B cell (primary cell): ENCODE measurements around the gene TRH. TPM values are rescaled to one million over a fixed set of nuclear protein-coding genes. Genes with fewer than 3 reads are reported as not detected.

ENCODE experiments used
- ATAC-seq: fragments of 200-7000 bp; cut with Tn5 transposase; one replicate; pipeline ENCODE4 v1.10.0; 2021; ENCODE audit warnings: low read depth, mild to moderate bottlenecking, moderate number of reproducible peaks, moderate library complexity
- CTCF ChIA-PET: fragments of 350-600 bp; sonication (Branson Sonifier 250); formaldehyde crosslinking; loops from one replicate; lab custom pipeline; 2021; ENCODE audit warnings: antibody characterized with exemption, inconsistent platforms; lab: Charles Lee
- POLR2A ChIA-PET: fragments of 350-600 bp; sonication (Branson Sonifier 250); formaldehyde crosslinking; loops from one replicate; lab custom pipeline; 2021; ENCODE audit warnings: antibody characterized with exemption; lab: Charles Lee
- DNase-seq: peaks from one replicate; pipeline ENCODE4 v3.0.0; 2013
- H2AFZ ChIP-seq: 2 replicates; pipeline ENCODE4 v1.6.1; 2012; ENCODE audit warnings: mild to moderate bottlenecking, low read depth, low read length; ENCODE audit not compliant: insufficient read depth, poor library complexity, severe bottlenecking
- H3K27ac ChIP-seq, 2 donors: 1 replicate in 1 of 2; 2 replicates in 1 of 2; pipeline ENCODE4 v1.5.1; 2012 to 2013; ENCODE audit warnings: low read length in 2 of 2, mild to moderate bottlenecking in 2 of 2, moderate library complexity in 1 of 2
- H3K27me3 ChIP-seq, 4 experiments: fragments of 200-600 bp in 1 of 4; sonication (generic) in 1 of 4; replicated peaks in 1 of 4; 1 replicate in 2 of 4; 2 replicates in 2 of 4; pipeline versions ENCODE4 v1.6.1 to v1.7.0; 2013 to 2016; ENCODE audit warnings: low read length in 3 of 4, mild to moderate bottlenecking in 2 of 4, mixed read lengths in 1 of 4, moderate library complexity in 1 of 4; ENCODE audit not compliant: insufficient read depth in 4 of 4, control insufficient read depth in 3 of 4; ENCODE audit errors: control extremely low read depth in 1 of 4
- H3K36me3 ChIP-seq, 2 experiments: replicated peaks in 1 of 2; 1 replicate in 1 of 2; 2 replicates in 1 of 2; pipeline versions ENCODE4 v1.6.1 to v1.7.1; 2013; ENCODE audit warnings: low read length in 1 of 2; ENCODE audit not compliant: insufficient read depth in 2 of 2, control insufficient read depth in 1 of 2; ENCODE audit errors: control extremely low read depth in 1 of 2, extremely low read depth in 1 of 2
- H3K4me1 ChIP-seq, 2 donors: fragments of 200-600 bp in 1 of 2; sonication (generic) in 1 of 2; 1 replicate in 1 of 2; 2 replicates in 1 of 2; pipeline versions ENCODE4 v1.5.1 to v1.6.1; 2013 to 2017; ENCODE audit warnings: low read length in 2 of 2; ENCODE audit not compliant: control insufficient read depth in 2 of 2, insufficient read depth in 2 of 2
- H3K4me2 ChIP-seq: replicated peaks from 2 replicates; pipeline ENCODE3; 2012; ENCODE audit warnings: mild to moderate bottlenecking, low read depth, low read length; ENCODE audit not compliant: poor library complexity, severe bottlenecking
- H3K4me3 ChIP-seq, 5 experiments: fragments of 200-600 bp in 1 of 5; sonication (generic) in 1 of 5; 1 replicate in 3 of 5; 2 replicates in 2 of 5; pipeline versions ENCODE4 v1.5.1 to v1.7.0; 2011 to 2016; ENCODE audit warnings: low read length in 4 of 5, mild to moderate bottlenecking in 4 of 5, low read depth in 2 of 5, control low read depth in 1 of 5, moderate library complexity in 1 of 5; ENCODE audit not compliant: insufficient read depth in 1 of 5; ENCODE audit errors: control extremely low read depth in 1 of 5, extremely low read depth in 1 of 5
- H3K79me2 ChIP-seq: fragments of 200-600 bp; sonication (generic); one replicate; pipeline ENCODE4 v1.6.0; 2016; ENCODE audit warnings: low read length; ENCODE audit not compliant: control insufficient read depth, insufficient read depth
- H3K9ac ChIP-seq: fragments of 200-600 bp; sonication (generic); 2 replicates; pipeline ENCODE4 v1.6.1; 2017; ENCODE audit warnings: mild to moderate bottlenecking, low read length, moderate library complexity
- H3K9me3 ChIP-seq, 3 donors: one replicate each; pipeline versions ENCODE4 v1.6.1 to v1.7.1; 2013; ENCODE audit warnings: low read length in 2 of 3; ENCODE audit not compliant: control insufficient read depth in 2 of 3, insufficient read depth in 1 of 3; ENCODE audit errors: control extremely low read depth in 1 of 3
- H4K20me1 ChIP-seq: 2 replicates; pipeline ENCODE4 v1.6.0; 2012; ENCODE audit warnings: mild to moderate bottlenecking, low read length; ENCODE audit not compliant: insufficient read depth, control insufficient read depth, poor library complexity, severe bottlenecking
- H3K27ac Mint-ChIP-seq: one replicate; pipeline ENCODE4 v1.8.0; 2021; ENCODE audit warnings: mixed read lengths
- H3K27me3 Mint-ChIP-seq: one replicate; pipeline ENCODE4 v1.8.0; 2021; ENCODE audit warnings: mixed read lengths
- H3K4me1 Mint-ChIP-seq: one replicate; pipeline ENCODE4 v1.8.0; 2021; ENCODE audit warnings: mixed read lengths
- H3K4me3 Mint-ChIP-seq: one replicate; pipeline ENCODE4 v1.8.0; 2021; ENCODE audit warnings: mixed read lengths
- H3K9me3 Mint-ChIP-seq: one replicate; pipeline ENCODE4 v1.8.0; 2022; ENCODE audit warnings: mixed read lengths; ENCODE audit not compliant: insufficient read depth
- EZH2 ChIP-seq: IDR thresholded peaks from 2 replicates; pipeline ENCODE4 v1.6.1; 2012; ENCODE audit warnings: borderline replicate concordance, low read depth, mild to moderate bottlenecking, moderate library complexity, low read length; ENCODE audit not compliant: insufficient read depth, poor library complexity, severe bottlenecking
- WGBS: methylation state at CpG from one replicate; pipeline ENCODE4 v1.1.5; 2013; ENCODE audit warnings: missing lambda C conversion rate; ENCODE audit not compliant: insufficient coverage; 5-methylcytosine and 5-hydroxymethylcytosine counted together
- intact Hi-C: fragments of 100-400 bp; cut with micrococcal nuclease; formaldehyde crosslinking; loops from one replicate; pipeline ENCODE4 v1.10.0; 2022
- polyA plus RNA-seq: library from polyadenylated mRNA; depleted of rRNA; stranded (reverse); fragments of >200 nt; gene quantifications from 2 replicates; pipeline ENCODE4 v1.2.3, GENCODE V29; 2012
- total RNA-seq, 2 donors: library from RNA; stranded (reverse); fragments of 120-200 nt in 1 of 2; gene quantifications; 1 replicate in 1 of 2; 2 replicates in 1 of 2; pipeline versions ENCODE4 v1.2.3 to v1.2.4, GENCODE V29; 2013 to 2022
- TF ChIP-seq, protein P1 (sequence below): fragments of 200-600 bp; IDR thresholded peaks from one replicate; pipeline ENCODE4 v1.8.0; 2022; ENCODE audit warnings: antibody characterized with exemption, mild to moderate bottlenecking

TRH gene
- total and polyA plus RNA-seq, 2 donors (not counting 1 experiment from before 2014, with no cell fraction given): not detected

DNA sequence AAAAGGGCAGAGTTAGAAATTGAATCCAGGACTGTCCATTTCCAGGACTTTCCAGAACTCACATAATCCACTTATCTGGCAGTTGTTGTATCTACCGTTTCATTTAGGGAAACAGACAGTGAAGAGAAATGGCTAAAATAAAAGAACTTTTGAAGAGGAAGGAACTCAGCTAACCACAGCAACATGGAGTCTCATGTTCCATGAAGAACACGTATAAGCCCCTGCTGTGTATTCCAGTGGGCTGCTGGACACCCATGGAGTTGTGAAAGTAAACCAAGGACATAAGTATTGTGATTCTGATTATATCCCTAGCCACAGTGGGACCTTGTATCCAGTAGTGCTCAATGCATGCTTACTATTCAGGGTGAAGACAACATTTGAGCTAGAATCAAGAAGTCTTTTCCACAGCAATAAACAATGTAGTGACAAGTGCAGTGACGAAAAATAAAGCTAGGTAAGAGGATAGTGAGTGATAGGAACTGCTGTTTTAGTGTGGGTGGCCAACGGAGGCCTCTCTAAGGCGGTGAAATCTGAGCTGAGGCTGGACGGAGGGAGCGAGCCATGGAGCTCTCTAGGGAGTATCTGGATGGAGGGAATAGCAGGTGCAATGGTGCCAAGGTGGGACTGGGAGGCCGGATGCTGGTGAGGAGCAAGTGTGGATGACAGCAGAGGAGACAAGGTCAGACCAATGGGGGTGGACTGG is 26.8 kb upstream of the TRH start:
- H3K4me1 ChIP-seq: peaks cover 0 to 3% of the 10 kb centered on the region in 2 donors
- H3K4me3 ChIP-seq: no peak overlapping the region
- 81% methylated on average over 6 of the region's 8 CpGs for WGBS
- no peaks in the 10 kb centered on the region for H3K27me3 ChIP-seq
- Mint-ChIP-seq H3K9me3 (no peaks in the 10 kb centered on the region), H3K4me1 (peaks cover 3% of the 10 kb centered on the region), H3K4me3 (no peak overlapping the region), H3K27me3 (peaks cover 16% of the 10 kb centered on the region), H3K27ac (no peak overlapping the region)
- intact Hi-C loops: no loop called here
- TF ChIP-seq EZH2: no peak
- TF ChIP-seq, protein P1, sequence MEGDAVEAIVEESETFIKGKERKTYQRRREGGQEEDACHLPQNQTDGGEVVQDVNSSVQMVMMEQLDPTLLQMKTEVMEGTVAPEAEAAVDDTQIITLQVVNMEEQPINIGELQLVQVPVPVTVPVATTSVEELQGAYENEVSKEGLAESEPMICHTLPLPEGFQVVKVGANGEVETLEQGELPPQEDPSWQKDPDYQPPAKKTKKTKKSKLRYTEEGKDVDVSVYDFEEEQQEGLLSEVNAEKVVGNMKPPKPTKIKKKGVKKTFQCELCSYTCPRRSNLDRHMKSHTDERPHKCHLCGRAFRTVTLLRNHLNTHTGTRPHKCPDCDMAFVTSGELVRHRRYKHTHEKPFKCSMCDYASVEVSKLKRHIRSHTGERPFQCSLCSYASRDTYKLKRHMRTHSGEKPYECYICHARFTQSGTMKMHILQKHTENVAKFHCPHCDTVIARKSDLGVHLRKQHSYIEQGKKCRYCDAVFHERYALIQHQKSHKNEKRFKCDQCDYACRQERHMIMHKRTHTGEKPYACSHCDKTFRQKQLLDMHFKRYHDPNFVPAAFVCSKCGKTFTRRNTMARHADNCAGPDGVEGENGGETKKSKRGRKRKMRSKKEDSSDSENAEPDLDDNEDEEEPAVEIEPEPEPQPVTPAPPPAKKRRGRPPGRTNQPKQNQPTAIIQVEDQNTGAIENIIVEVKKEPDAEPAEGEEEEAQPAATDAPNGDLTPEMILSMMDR: no peak
- ATAC-seq (no peak), DNase-seq (no peak)
- H3K9me3 ChIP-seq: peaks cover 0 to 2% (median 2%) of the 10 kb centered on the region in 3 donors
- H4K20me1 ChIP-seq: no peaks in the 10 kb centered on the region
- no peak overlapping the region for H3K27ac ChIP-seq
- H3K4me2 ChIP-seq: no peak overlapping the region
- H3K36me3 ChIP-seq: no peaks in the 10 kb centered on the region
- POLR2A ChIA-PET: no interaction called here
- H3K9ac ChIP-seq: no peak overlapping the region
- no peak overlapping the region for H2AFZ ChIP-seq
- CTCF ChIA-PET: no interaction called here
- H3K79me2 ChIP-seq: no peaks in the 10 kb centered on the region

DNA sequence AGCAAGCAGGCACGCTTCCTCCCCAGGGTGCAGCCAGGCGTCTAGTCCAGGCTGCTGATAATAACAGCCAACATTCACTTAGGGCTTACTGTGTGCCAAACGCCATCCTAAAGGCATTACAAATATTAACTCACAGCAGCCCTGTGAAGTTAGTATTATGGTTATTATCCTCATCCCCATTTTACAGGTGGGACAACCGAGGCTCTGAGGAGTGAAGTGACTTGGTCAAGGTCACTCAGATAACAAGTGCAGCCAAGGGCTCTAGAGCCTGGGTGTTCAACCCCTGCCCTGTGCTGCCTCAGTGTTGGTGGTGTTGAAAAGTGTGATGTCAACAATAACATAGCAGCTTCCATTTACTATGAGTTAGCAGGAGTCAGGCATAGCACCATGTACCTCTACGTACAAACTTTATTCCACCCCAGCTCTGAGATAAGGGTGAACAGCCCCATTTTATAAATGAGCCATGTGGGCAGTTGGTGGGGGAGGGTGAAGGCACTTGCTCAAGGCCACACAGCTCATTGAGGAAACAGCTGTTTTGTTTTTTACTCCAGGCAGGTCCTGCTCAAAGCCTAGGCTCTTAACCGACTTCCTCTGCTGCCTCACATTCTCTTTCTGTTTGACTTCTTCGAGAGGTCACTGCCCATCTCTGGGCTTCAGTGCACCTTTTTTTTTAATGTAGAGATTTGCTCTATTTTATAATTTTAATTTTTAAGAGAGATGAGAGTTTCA is 24.0 kb upstream of the TRH start:
- TF ChIP-seq EZH2: no peak
- TF ChIP-seq, protein P1: no peak
- H3K4me2 ChIP-seq: no peak overlapping the region
- CTCF ChIA-PET: interaction anchor here (0.7 kb wide), 1 partner anchor 605 kb away, joined by 3 read pairs; no protein-coding TSS in a partner anchor

More for the DNA sequence above, 24.0 kb upstream of the TRH start:
- Mint-ChIP-seq H3K4me3 (no peak overlapping the region), H3K4me1 (peaks cover 12% of the 10 kb centered on the region), H3K9me3 (no peaks in the 10 kb centered on the region), H3K27me3 (peaks cover 11% of the 10 kb centered on the region), H3K27ac (no peak overlapping the region)
- no peak for DNase-seq
- Histone ChIP-seq H3K9me3 (peaks cover 0 to 2% (median 2%) of the 10 kb centered on the region in 3 donors), H3K27me3 (no peaks in the 10 kb centered on the region), H3K9ac (no peak overlapping the region), H3K27ac (no peak overlapping the region), H3K79me2 (no peaks in the 10 kb centered on the region), H2AFZ (no peak overlapping the region), H3K4me3 (no peak overlapping the region), H4K20me1 (no peaks in the 10 kb centered on the region), H3K4me1 (peaks cover 3 to 6% of the 10 kb centered on the region in 2 donors), H3K36me3 (no peaks in the 10 kb centered on the region)
- POLR2A ChIA-PET: no interaction called here
- WGBS: no CpG with 5 or more reads among the region's 7 CpGs
- no peak for ATAC-seq
- intact Hi-C loops: no loop called here
